ENCODE results near the gene NKAPL. TPM values are rescaled to one million over a fixed set of nuclear protein-coding genes. Genes with fewer than 3 reads are reported as not detected.

The NKAPL gene
- total RNA-seq, 4 donors from 2014 or later, result 1.5 to 4.5 (median 1.9) TPM

- TF ChIP-seq CTCF (IDR thresholded peaks at IDR 0.05; ENCODE audit: low read depth), result no peak
These were observed 8.3 kb upstream of the NKAPL start for GRCh38 chr6:28250747-28251146.

GRCh38 chr6:28251661-28252008 is 7.5 kb upstream of the NKAPL start:
- no peak for TF ChIP-seq CTCF (IDR thresholded peaks at IDR 0.05; ENCODE audit: low read depth)

- TF ChIP-seq CTCF (IDR thresholded peaks at IDR 0.05; ENCODE audit: low read depth), result no peak
These were observed 6.8 kb upstream of the NKAPL start, which contains the start of gene ZKSCAN4 for GRCh38 chr6:28252009-28252975. TSS of gene ZKSCAN4 (minus strand) at chr6:28252269. CDS start at chr6:28251980, 289 bp downstream.

GRCh38 chr6:28254121-28254519 is 5.0 kb upstream of the NKAPL start:
- TF ChIP-seq CTCF (IDR thresholded peaks at IDR 0.05; ENCODE audit: low read depth), result no peak

- no peak for TF ChIP-seq CTCF (IDR thresholded peaks at IDR 0.05; ENCODE audit: low read depth)
These were observed 2.1 kb upstream of the NKAPL start for GRCh38 chr6:28257042-28257441.

- TF ChIP-seq CTCF (IDR thresholded peaks at IDR 0.05; ENCODE audit: low read depth), result no peak
These were observed 4.8 kb downstream of the NKAPL start for GRCh38 chr6:28263922-28264321.

GRCh38 chr6:28264834-28265401 is 5.8 kb downstream of the NKAPL start:
- no peak for TF ChIP-seq CTCF (IDR thresholded peaks at IDR 0.05; ENCODE audit: low read depth)

Measured in subcutaneous adipose tissue (tissue), 4 donors.